Measurements from ENCODE around the gene ID1.
"Not testable (repeated sequence)": the region's sequence is repeated elsewhere in the genome, so short reads cannot be mapped to it uniquely, and the experiment has no call there.

The ID1 gene

DNA sequence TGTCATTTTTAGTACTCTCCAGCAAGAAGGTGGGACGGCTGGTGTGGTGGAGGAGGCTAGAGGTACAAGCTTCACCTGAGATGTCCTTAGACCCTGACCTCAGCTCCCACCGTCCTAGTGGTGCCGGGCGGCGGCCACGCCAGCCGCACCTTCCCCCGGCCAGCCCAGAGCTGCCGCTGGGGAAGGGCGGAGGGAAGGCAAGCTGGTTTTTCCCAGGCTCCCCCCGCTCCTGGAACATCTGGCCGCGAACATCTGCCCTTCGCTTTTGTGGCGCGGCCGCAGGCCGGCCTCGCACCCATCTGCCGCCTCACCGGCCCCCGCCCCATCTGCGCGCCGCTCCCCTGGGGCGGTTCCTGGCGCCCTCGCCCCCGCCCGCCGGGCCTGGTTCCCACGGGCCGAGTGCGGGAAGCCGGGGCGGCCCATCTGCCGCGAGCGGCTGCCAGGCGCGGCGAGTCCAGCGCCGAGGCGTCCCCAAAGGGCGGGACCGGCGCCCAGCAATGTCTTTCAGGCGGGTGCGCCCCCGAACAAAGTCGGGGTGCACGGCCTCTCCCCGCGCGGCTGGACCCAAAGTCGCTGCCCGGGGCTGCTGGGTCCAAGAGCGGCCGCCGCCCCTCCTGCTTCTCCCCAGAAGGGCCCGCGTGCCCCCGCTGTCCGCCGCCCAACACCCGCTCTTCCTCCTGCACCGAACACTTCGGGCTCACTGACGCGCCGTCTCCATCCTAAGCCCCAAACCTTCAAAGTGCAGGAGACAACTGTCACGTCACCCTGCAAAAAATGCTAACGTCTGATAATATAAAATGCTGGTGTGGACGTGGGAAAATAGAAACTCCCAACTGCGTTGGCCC, 17.3 kb upstream of the ID1 start:
- Mint-ChIP-seq H3K9me3 (no peaks in the 10 kb centered on the region), H3K4me1 (peaks cover 11% of the 10 kb centered on the region), H3K4me3 (peak overlapping the region; percentile 66), H3K36me3 (no peaks in the 10 kb centered on the region), H3K27ac (no peak overlapping the region)
- no peak for DNase-seq (ENCODE audit: low spot score in 2 of 2)
- peak; percentile 62 for ATAC-seq

DNA sequence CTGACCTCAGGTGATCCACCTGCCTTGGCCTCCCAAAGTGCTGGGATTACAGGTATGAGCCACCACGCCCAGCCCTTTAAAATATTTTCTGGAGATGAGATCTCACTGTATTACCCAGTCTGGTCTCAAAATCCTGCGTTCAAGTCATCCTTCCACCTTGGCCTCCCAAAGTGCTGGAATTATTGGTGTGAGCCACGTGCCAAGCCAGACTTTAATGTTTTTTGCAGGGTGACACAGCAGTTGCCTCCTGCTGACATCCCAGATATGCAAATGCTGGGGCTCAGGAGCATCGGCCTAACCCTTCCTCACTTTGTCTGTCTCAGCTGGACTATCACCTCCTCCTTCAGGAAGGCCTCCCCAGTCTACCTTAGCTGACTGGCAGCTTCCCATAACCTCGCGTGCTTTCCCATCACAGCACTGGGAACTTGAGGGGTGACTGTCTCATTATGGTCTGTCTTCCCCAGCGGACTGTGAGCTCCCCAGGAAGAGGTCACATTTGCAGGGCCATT, 14.3 kb upstream of the ID1 start:
- DNase-seq (ENCODE audit: low spot score in 2 of 2): no peak
- ATAC-seq: no peak

GRCh38 chr20:31593221-31594001, 11.7 kb upstream of the ID1 start:
- Mint-ChIP-seq H3K9me3 (no peaks in the 10 kb centered on the region), H3K4me1 (peaks cover 4% of the 10 kb centered on the region), H3K27ac (no peak overlapping the region), H3K36me3 (no peaks in the 10 kb centered on the region), H3K4me3 (no peak overlapping the region)
- peak; percentile 74 for ATAC-seq
- DNase-seq (ENCODE audit: low spot score in 2 of 2): no peak

More for the DNA sequence above, 14.3 kb upstream of the ID1 start:
- Mint-ChIP-seq H3K4me1 (peaks cover 11% of the 10 kb centered on the region), H3K36me3 (no peaks in the 10 kb centered on the region), H3K9me3 (no peaks in the 10 kb centered on the region), H3K27ac (no peak overlapping the region), H3K4me3 (no peak overlapping the region)

GRCh38 chr20:31594002-31594557, 11.0 kb upstream of the ID1 start:
- no peak overlapping the region for H3K27ac Mint-ChIP-seq

GRCh38 chr20:31594558-31595379, 10.3 kb upstream of the ID1 start:
- no peak for DNase-seq (ENCODE audit: low spot score in 2 of 2)
- no peaks in the 10 kb centered on the region for H3K36me3 Mint-ChIP-seq
- H3K27ac Mint-ChIP-seq: no peak overlapping the region
- no peaks in the 10 kb centered on the region for H3K4me1 Mint-ChIP-seq
- ATAC-seq: no peak
- no peaks in the 10 kb centered on the region for H3K9me3 Mint-ChIP-seq
- H3K4me3 Mint-ChIP-seq: no peak overlapping the region

More at GRCh38 chr20:31594002-31594557, 11.0 kb upstream of the ID1 start:
- no peaks in the 10 kb centered on the region for H3K9me3 Mint-ChIP-seq
- no peak overlapping the region for H3K4me3 Mint-ChIP-seq
- DNase-seq (ENCODE audit: low spot score in 2 of 2) (no peak), ATAC-seq (no peak)
- H3K36me3 Mint-ChIP-seq: no peaks in the 10 kb centered on the region
- no peaks in the 10 kb centered on the region for H3K4me1 Mint-ChIP-seq

DNA sequence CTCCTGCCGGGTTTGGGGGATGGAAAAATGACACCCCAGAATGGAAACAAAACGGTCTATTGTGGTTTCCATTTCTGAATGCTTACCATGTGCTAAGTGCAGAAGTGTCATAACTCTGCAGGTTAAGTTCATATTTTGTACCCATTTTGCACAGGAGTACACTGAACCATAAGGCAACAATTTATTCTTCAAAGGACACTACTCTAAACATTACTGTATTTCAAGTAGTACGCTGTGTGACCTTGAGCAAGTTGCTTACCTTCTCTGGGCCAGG, 9.8 kb upstream of the ID1 start:
- no peak for DNase-seq (ENCODE audit: low spot score in 2 of 2)
- Mint-ChIP-seq H3K4me3 (no peak overlapping the region), H3K27ac (no peak overlapping the region), H3K4me1 (no peaks in the 10 kb centered on the region), H3K36me3 (no peaks in the 10 kb centered on the region), H3K9me3 (no peaks in the 10 kb centered on the region)
- ATAC-seq: no peak

- no peak overlapping the region for H3K27ac Mint-ChIP-seq
- H3K36me3 Mint-ChIP-seq: no peaks in the 10 kb centered on the region
- no peak overlapping the region for H3K4me3 Mint-ChIP-seq
- no peaks in the 10 kb centered on the region for H3K9me3 Mint-ChIP-seq
- ATAC-seq: no peak
- DNase-seq (ENCODE audit: low spot score in 2 of 2): no peak
- H3K4me1 Mint-ChIP-seq: no peaks in the 10 kb centered on the region
These were observed 9.3 kb upstream of the ID1 start for GRCh38 chr20:31595654-31596411.

GRCh38 chr20:31596412-31596715, 8.7 kb upstream of the ID1 start:
- ATAC-seq; H3K36me3 Mint-ChIP-seq; H3K4me3 Mint-ChIP-seq; H3K4me1 Mint-ChIP-seq; DNase-seq (ENCODE audit: low spot score in 2 of 2); H3K9me3 Mint-ChIP-seq; H3K27ac Mint-ChIP-seq: not testable (repeated sequence)

DNA sequence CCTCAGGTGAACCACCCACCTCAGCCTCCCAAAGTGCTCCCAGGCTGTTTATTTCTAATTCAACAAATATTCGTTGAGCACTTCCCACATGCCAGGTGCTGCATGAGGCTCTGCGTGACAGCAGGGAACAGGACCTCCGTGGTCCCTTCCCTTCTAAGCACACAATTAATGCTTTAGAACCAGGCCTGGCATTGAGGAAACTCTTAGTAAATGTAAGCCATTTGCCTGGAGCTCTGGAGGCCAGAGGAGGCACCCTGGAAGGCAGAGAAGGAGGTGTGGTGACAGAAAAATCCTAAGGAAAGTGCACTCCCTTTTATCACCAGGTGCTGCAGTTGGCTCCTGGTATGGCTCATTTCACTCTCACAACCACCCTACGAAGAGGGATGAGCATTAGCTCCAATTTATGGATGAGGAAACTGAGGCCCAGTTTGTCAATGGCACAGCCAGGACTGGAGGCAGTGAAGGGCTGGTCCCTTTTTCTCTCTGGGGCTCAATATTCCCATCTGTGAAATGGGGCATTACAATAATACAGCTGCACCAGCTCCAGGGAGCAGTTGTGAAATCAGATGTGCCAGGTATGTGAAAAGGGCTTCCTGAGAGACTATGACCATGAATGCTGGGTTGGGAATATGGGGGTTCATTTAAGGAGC, 8.1 kb upstream of the ID1 start:
- DNase-seq (ENCODE audit: low spot score in 2 of 2) (no peak), ATAC-seq (no peak)
- no peak overlapping the region for H3K27ac Mint-ChIP-seq
- H3K4me3 Mint-ChIP-seq: no peak overlapping the region
- no peaks in the 10 kb centered on the region for H3K36me3 Mint-ChIP-seq
- H3K4me1 Mint-ChIP-seq: no peaks in the 10 kb centered on the region
- H3K9me3 Mint-ChIP-seq: no peaks in the 10 kb centered on the region

GRCh38 chr20:31597481-31597855, 7.6 kb upstream of the ID1 start:
- Mint-ChIP-seq H3K4me1 (peaks cover 2% of the 10 kb centered on the region), H3K9me3 (no peaks in the 10 kb centered on the region), H3K36me3 (no peaks in the 10 kb centered on the region), H3K4me3 (no peak overlapping the region), H3K27ac (no peak overlapping the region)
- DNase-seq (ENCODE audit: low spot score in 2 of 2) (no peak), ATAC-seq (no peak)

- Mint-ChIP-seq H3K27ac (peak overlapping the region; percentile 52), H3K9me3 (no peaks in the 10 kb centered on the region), H3K4me3 (peak overlapping the region; percentile 86), H3K36me3 (no peaks in the 10 kb centered on the region), H3K4me1 (peaks cover 34% of the 10 kb centered on the region)
- ATAC-seq: no peak
- DNase-seq (ENCODE audit: low spot score in 2 of 2): no peak
These were observed 2.7 kb upstream of the ID1 start for GRCh38 chr20:31602431-31602778.

GRCh38 chr20:31602779-31603441, 2.2 kb upstream of the ID1 start:
- H3K36me3 Mint-ChIP-seq: no peaks in the 10 kb centered on the region
- H3K4me1 Mint-ChIP-seq: peaks cover 34% of the 10 kb centered on the region
- peak; percentile 44 to 82 for DNase-seq (ENCODE audit: low spot score in 2 of 2)
- H3K4me3 Mint-ChIP-seq: peak overlapping the region; percentile 86
- peak; percentile 95 for ATAC-seq
- peak overlapping the region; percentile 52 for H3K27ac Mint-ChIP-seq
- H3K9me3 Mint-ChIP-seq: no peaks in the 10 kb centered on the region

DNA sequence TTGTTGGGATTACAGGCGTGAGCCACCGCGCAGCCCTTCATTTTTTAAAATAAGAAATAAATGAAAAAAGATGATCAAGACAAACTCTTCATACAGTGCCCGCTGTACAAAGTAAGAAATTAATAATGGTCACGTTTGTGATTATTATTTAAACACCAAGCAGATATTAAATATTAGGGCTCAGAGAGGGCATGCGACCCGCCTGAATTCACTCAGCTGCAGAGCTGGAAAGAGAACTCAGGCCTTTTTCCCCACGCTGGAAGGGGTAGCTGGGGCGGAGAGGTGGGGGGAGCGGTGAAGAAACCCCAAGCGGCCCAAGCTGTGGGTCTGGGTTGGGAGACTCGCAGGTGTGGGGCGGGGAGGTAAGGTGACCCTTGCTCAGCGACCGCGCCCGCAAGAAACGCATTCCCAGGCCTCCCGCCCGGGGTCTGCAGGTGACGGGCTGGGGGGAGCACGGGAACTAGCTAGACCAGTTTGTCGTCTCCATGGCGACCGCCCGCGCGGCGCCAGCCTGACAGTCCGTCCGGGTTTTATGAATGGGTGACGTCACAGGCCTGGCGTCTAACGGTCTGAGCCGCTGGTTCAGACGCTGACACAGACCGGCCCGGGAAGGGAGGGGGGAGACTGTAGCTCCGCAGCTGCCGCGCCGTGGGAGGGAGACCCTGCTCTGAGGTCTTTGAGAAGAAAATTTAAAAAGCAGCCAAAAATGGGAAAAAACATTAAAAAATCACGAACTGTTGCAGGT, 1.1 kb upstream of the ID1 start:
- H3K27ac Mint-ChIP-seq: no peak overlapping the region
- peaks cover 34% of the 10 kb centered on the region for H3K4me1 Mint-ChIP-seq
- peak; percentile 38 to 83 for DNase-seq (ENCODE audit: low spot score in 2 of 2)
- H3K4me3 Mint-ChIP-seq: peak overlapping the region; percentile 86
- no peaks in the 10 kb centered on the region for H3K9me3 Mint-ChIP-seq
- no peaks in the 10 kb centered on the region for H3K36me3 Mint-ChIP-seq
- ATAC-seq: peak; percentile 47

Measured in stimulated activated effector memory CD8-positive, alpha-beta T cell treated with anti-CD3 and anti-CD28 coated beads, Interleukin-12 subunit alpha, Interleukin-12 subunit beta, amount 100 ng/mL, for 72 hours (primary cell).